ENCODE results near the gene TRUB2. TPM values are rescaled to one million over a fixed set of nuclear protein-coding genes. Genes with fewer than 3 reads are reported as not detected.
"Not testable (repeated sequence)": the region's sequence is repeated elsewhere in the genome, so short reads cannot be mapped to it uniquely, and the experiment has no call there.

TRUB2 gene
- total RNA-seq, 2 experiments from 2014 or later: 18.7 to 21.0 TPM

- DNase-seq: no peak
- no peak overlapping the region for H3K4me3 Mint-ChIP-seq
- H3K36me3 Mint-ChIP-seq: peaks cover 1% of the 10 kb centered on the region
- H3K27me3 Mint-ChIP-seq: no peaks in the 10 kb centered on the region
- ATAC-seq (ENCODE audit: low read depth): no peak
- H3K27ac Mint-ChIP-seq: no peak overlapping the region
- H3K4me1 Mint-ChIP-seq: peaks cover 11% of the 10 kb centered on the region
- POLR2A ChIA-PET: no interaction called here
- no peaks in the 10 kb centered on the region for H3K9me3 Mint-ChIP-seq
Measured at GRCh38 chr9:128282500-128282899, 39.7 kb downstream of the TRUB2 start.

- Mint-ChIP-seq H3K36me3 (peaks cover 1% of the 10 kb centered on the region), H3K27ac (peak overlapping the region; percentile 49), H3K4me3 (no peak overlapping the region), H3K27me3 (no peaks in the 10 kb centered on the region), H3K9me3 (no peaks in the 10 kb centered on the region), H3K4me1 (peaks cover 25% of the 10 kb centered on the region)
- POLR2A ChIA-PET: interaction anchor here (0.6 kb wide), 1 partner anchor 756 kb away, joined by 4 read pairs; the partner anchor contains the start of gene MIGA2
- no peak for DNase-seq
- no peak for ATAC-seq (ENCODE audit: low read depth)
Measured at GRCh38 chr9:128280084-128280622, 42.1 kb downstream of the TRUB2 start.

- Mint-ChIP-seq H3K27ac (peak overlapping the region; percentile 51), H3K4me1 (peaks cover 33% of the 10 kb centered on the region)
- DNase-seq; H3K27me3 Mint-ChIP-seq; H3K36me3 Mint-ChIP-seq; ATAC-seq (ENCODE audit: low read depth); H3K9me3 Mint-ChIP-seq; H3K4me3 Mint-ChIP-seq: not testable (repeated sequence)
- POLR2A ChIA-PET: interaction anchor here (0.6 kb wide), 1 partner anchor 757 kb away, joined by 4 read pairs; the partner anchor contains the start of gene MIGA2
Measured at GRCh38 chr9:128279088-128280073, 42.9 kb downstream of the TRUB2 start.

- no peaks in the 10 kb centered on the region for H3K9me3 Mint-ChIP-seq
- DNase-seq: no peak
- no peaks in the 10 kb centered on the region for H3K27me3 Mint-ChIP-seq
- no peak for ATAC-seq (ENCODE audit: low read depth)
- peaks cover 12% of the 10 kb centered on the region for H3K36me3 Mint-ChIP-seq
- peaks cover 52% of the 10 kb centered on the region for H3K4me1 Mint-ChIP-seq
- peak overlapping the region; percentile 92 for H3K27ac Mint-ChIP-seq
- peak overlapping the region; percentile 96 for H3K4me3 Mint-ChIP-seq
- POLR2A ChIA-PET: interaction anchor here (0.8 to 1.0 kb wide), 7 partner anchors 9 to 447 kb away, joined by 3 to 6 read pairs (median 4); partner anchors contain the start of genes BBLN, SPTAN1 and ZDHHC12
Measured at GRCh38 chr9:128276574-128277270, 45.5 kb downstream of the TRUB2 start.

GRCh38 chr9:128276008-128276573, 46.2 kb downstream of the TRUB2 start, which contains the start of gene SWI5:
TSS of gene SWI5 (plus strand) at chr9:128276276.
- Mint-ChIP-seq H3K27me3 (no peaks in the 10 kb centered on the region), H3K4me1 (peaks cover 52% of the 10 kb centered on the region), H3K36me3 (peaks cover 15% of the 10 kb centered on the region), H3K27ac (peak within 1 kb of the TSS; percentile 92), H3K9me3 (no peaks in the 10 kb centered on the region), H3K4me3 (peak within 1 kb of the TSS; percentile 96)
- POLR2A ChIA-PET: interaction anchor here (0.6 to 1.0 kb wide), 17 partner anchors 9 to 448 kb away, joined by 3 to 7 read pairs (median 3); partner anchors contain the start of genes BBLN, CIZ1, SLC27A4 and SPTAN1
- ATAC-seq (ENCODE audit: low read depth): peak; percentile 95
- DNase-seq: peak; percentile 99

GRCh38 chr9:128275198-128276007, 46.8 kb downstream of the TRUB2 start, which contains the start of gene GOLGA2:
TSS of gene GOLGA2 (minus strand) at chr9:128276007. CDS start at chr9:128275976, 31 bp downstream.
- ATAC-seq (ENCODE audit: low read depth) (peak; percentile 66), DNase-seq (no peak)
- peak within 1 kb of the TSS; percentile 92 for H3K27ac Mint-ChIP-seq
- H3K4me3 Mint-ChIP-seq: peak within 1 kb of the TSS; percentile 96
- H3K36me3 Mint-ChIP-seq: peaks cover 15% of the 10 kb centered on the region
- POLR2A ChIA-PET: interaction anchor here (0.6 to 1.0 kb wide), 18 partner anchors 10 to 449 kb away, joined by 3 to 7 read pairs (median 3); partner anchors contain the start of genes BBLN, CIZ1, SLC27A4 and SPTAN1
- peaks cover 51% of the 10 kb centered on the region for H3K4me1 Mint-ChIP-seq
- no peaks in the 10 kb centered on the region for H3K27me3 Mint-ChIP-seq
- H3K9me3 Mint-ChIP-seq: no peaks in the 10 kb centered on the region

- POLR2A ChIA-PET: interaction anchor here (1.0 kb wide), 1 partner anchor 24 kb away, joined by 3 read pairs; no protein-coding TSS in a partner anchor
- ATAC-seq (ENCODE audit: low read depth) (no peak), DNase-seq (no peak)
- Mint-ChIP-seq H3K9me3 (no peaks in the 10 kb centered on the region), H3K36me3 (peaks cover 15% of the 10 kb centered on the region), H3K4me1 (peaks cover 46% of the 10 kb centered on the region), H3K27ac (peak overlapping the region; percentile 92), H3K4me3 (peak overlapping the region; percentile 96), H3K27me3 (no peaks in the 10 kb centered on the region)
Measured at GRCh38 chr9:128274245-128274644, 48.0 kb downstream of the TRUB2 start.

GRCh38 chr9:128271512-128271911, 50.7 kb downstream of the TRUB2 start:
- Mint-ChIP-seq H3K9me3 (no peaks in the 10 kb centered on the region), H3K36me3 (peaks cover 19% of the 10 kb centered on the region), H3K4me1 (peaks cover 32% of the 10 kb centered on the region), H3K27ac (no peak overlapping the region), H3K4me3 (no peak overlapping the region), H3K27me3 (no peaks in the 10 kb centered on the region)
- no peak for DNase-seq
- ATAC-seq (ENCODE audit: low read depth): no peak
- POLR2A ChIA-PET: no interaction called here

GRCh38 chr9:128271112-128271511, 51.1 kb downstream of the TRUB2 start:
- Mint-ChIP-seq H3K4me1 (peaks cover 29% of the 10 kb centered on the region), H3K27ac (no peak overlapping the region), H3K4me3 (no peak overlapping the region), H3K9me3 (no peaks in the 10 kb centered on the region), H3K36me3 (peaks cover 19% of the 10 kb centered on the region), H3K27me3 (no peaks in the 10 kb centered on the region)
- ATAC-seq (ENCODE audit: low read depth) (no peak), DNase-seq (no peak)
- POLR2A ChIA-PET: no interaction called here

GRCh38 chr9:128266868-128267590, 55.2 kb downstream of the TRUB2 start:
- Mint-ChIP-seq H3K4me1 (no peaks in the 10 kb centered on the region), H3K36me3 (peaks cover 23% of the 10 kb centered on the region), H3K9me3 (no peaks in the 10 kb centered on the region), H3K4me3 (no peak overlapping the region), H3K27ac (peak overlapping the region; percentile 30), H3K27me3 (no peaks in the 10 kb centered on the region)
- POLR2A ChIA-PET: no interaction called here
- DNase-seq (no peak), ATAC-seq (ENCODE audit: low read depth) (no peak)

- POLR2A ChIA-PET: no interaction called here
Measured at GRCh38 chr9:128265348-128265847, 56.8 kb downstream of the TRUB2 start.

More at GRCh38 chr9:128265348-128265847, 56.8 kb downstream of the TRUB2 start:
- DNase-seq: no peak
- no peaks in the 10 kb centered on the region for H3K9me3 Mint-ChIP-seq
- H3K27me3 Mint-ChIP-seq: no peaks in the 10 kb centered on the region
- no peak overlapping the region for H3K27ac Mint-ChIP-seq
- ATAC-seq (ENCODE audit: low read depth): no peak
- no peaks in the 10 kb centered on the region for H3K4me1 Mint-ChIP-seq
- no peak overlapping the region for H3K4me3 Mint-ChIP-seq
- peaks cover 28% of the 10 kb centered on the region for H3K36me3 Mint-ChIP-seq

Measured in activated naive CD8-positive, alpha-beta T cell treated with anti-CD3 and anti-CD28 coated beads, Interleukin-2, amount 10 ng/mL, durations not matched to agents 7 days and 5 days (primary cell).